Pons (tissue), 1 donor: ENCODE data around the gene MPO.

ENCODE experiments used
- DNase-seq: peaks from one replicate; pipeline ENCODE4 v3.0.0-alpha.2; 2016; ENCODE audit warnings: low spot score

MPO gene

GRCh38 chr17:58263773-58264172 is 17.0 kb downstream of the MPO start:
- DNase-seq, result no peak

DNA sequence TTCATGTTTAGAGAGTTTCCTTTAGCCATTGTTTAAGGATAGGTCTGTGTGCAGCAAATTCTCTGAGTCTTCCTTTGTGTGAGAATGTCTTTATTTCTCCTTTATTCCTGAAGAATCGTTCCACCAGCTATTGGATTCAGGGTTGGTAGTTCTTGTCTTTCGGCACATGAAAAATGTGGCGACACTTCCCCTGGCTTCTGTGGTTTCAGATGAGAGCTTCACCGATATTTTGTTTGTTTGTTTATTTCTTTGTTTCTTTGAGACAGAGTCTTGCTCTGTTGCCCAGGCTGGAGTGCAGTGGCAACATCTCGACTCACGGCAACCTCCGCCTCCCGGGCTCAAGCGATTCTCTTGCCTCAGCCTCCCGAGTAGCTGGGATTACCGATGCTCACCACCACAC is 18.6 kb downstream of the MPO start:
- no peak for DNase-seq

DNA sequence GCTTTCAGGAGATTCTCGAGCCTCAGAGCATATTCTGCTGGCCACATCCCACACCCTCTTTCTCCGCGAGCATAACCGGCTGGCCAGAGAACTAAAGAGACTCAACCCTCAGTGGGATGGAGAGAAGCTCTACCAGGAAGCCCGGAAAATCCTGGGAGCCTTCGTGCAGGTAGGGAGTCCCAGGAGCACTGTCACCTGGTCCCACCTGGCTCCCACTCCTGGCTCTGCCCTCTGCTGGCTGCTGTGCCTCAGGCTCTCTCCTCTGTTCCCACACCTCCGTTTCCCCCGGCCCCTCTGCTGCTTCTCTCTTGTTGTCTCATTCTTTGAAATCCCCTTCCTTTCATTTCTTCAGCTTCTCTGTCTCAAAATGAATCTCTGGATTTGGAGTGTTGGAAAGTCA is 25.9 kb downstream of the MPO start:
- no peak for DNase-seq

GRCh38 chr17:58253082-58253481 is 27.7 kb downstream of the MPO start:
- no peak for DNase-seq

- no peak for DNase-seq
Observed at GRCh38 chr17:58252141-58252540, 28.6 kb downstream of the MPO start.

GRCh38 chr17:58250344-58251011 is 30.3 kb downstream of the MPO start:
- DNase-seq, result no peak

- peak; percentile 28 for DNase-seq
Observed at GRCh38 chr17:58249270-58250133, 31.2 kb downstream of the MPO start.

GRCh38 chr17:58248955-58249269 is 31.8 kb downstream of the MPO start:
- DNase-seq, result no peak

- DNase-seq, result no peak
Observed at GRCh38 chr17:58247511-58248363, 33.0 kb downstream of the MPO start.

- DNase-seq, result no peak
Observed at GRCh38 chr17:58246781-58247180, 34.0 kb downstream of the MPO start.

- DNase-seq, result no peak
Observed at GRCh38 chr17:58246104-58246740, 34.5 kb downstream of the MPO start.

DNA sequence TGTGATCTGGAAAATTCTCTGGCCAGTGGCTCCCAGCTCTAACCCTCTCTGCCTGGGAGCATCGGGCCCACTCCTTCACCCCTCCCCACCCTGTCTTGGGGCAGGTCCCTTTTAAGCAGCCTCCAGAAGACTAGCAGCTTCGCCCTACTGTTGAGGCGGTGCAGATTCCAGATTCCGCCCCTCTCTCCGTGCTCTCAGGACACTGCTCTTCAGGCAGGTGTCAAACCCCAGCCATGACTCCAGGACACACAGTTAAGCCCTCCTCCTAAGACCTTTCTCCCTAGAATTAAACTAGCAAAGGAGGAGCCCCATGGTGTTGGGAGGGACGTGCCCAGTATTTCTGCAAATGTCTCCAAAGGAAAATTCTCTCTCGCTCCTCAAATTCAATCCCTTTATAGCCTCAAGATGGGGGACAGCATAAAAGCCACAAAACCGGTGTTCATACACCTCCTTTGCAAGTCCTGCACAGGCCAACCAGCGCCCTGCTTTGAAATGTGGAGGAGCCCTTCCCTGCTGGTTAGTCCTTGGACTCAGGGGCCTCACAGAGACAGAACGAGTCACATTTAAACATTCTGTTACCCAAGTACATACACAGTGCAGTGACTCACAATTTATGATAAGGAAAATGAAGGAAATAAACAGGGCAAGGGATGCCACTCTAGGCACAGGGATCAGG is 35.2 kb downstream of the MPO start:
- no peak for DNase-seq

DNA sequence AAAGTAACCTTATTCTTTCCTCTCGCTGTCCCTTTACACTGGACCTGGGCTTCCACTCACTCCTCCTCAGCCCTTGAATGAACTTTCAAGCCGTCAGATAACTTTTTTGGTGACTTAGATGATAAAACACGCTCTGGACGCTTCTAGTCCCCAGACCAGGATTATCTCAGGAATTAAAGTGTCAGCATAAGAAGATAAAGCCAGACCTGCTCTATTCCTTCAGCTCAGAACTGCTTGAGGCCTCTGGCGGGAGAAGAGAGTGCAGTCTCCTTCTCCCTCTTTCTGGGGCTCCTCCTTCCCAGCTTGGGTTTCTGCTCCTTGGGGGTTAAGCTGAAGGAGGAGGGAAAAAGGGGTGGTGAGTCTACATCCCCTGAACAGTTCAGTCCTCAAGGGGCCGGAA is 35.8 kb downstream of the MPO start:
- no peak for DNase-seq

- DNase-seq, result no peak
Observed at GRCh38 chr17:58242171-58242784, 38.5 kb downstream of the MPO start.

GRCh38 chr17:58239987-58240386 is 40.7 kb downstream of the MPO start:
- DNase-seq, result no peak

GRCh38 chr17:58238147-58238634 is 42.5 kb downstream of the MPO start, which contains the start of gene LPO:
LPO (plus strand) TSS chr17:58238584; CDS start chr17:58242980, 4,396 bp downstream.
- DNase-seq, result no peak

GRCh38 chr17:58236394-58236793 is 44.3 kb downstream of the MPO start:
- DNase-seq, result no peak

DNA sequence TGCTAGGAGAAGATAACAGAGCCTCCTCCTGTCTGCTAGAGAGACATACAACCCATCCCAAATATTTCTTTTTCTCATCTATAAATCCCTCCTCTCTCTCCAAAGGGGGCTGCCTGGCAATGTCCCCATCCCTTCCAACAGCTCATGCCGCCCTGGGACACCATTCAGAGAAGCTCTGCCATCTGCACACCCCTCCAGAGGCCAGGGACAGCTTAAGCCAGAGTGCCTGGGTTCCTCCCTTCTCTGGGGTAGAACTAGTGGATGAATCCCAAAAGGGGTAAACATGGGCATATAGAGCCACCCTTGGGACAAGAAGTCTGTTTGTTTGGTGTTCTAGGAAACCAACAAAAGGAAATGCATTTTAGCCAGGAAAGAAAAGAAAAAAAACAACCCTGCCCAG is 44.9 kb downstream of the MPO start:
- DNase-seq, result no peak

GRCh38 chr17:58234512-58234911 is 46.2 kb downstream of the MPO start:
- DNase-seq, result no peak

GRCh38 chr17:58233543-58233942 is 47.2 kb downstream of the MPO start:
- DNase-seq, result peak; percentile 29

GRCh38 chr17:58232707-58233156 is 48.0 kb downstream of the MPO start:
- DNase-seq, result peak; percentile 60
